ENCODE data around the gene DYNLT1. TPM values are rescaled to one million over a fixed set of nuclear protein-coding genes. Genes with fewer than 3 reads are reported as not detected.

The DYNLT1 gene
- total and polyA plus RNA-seq, 2 experiments from 2014 or later: 60.9 to 241 TPM

DNA sequence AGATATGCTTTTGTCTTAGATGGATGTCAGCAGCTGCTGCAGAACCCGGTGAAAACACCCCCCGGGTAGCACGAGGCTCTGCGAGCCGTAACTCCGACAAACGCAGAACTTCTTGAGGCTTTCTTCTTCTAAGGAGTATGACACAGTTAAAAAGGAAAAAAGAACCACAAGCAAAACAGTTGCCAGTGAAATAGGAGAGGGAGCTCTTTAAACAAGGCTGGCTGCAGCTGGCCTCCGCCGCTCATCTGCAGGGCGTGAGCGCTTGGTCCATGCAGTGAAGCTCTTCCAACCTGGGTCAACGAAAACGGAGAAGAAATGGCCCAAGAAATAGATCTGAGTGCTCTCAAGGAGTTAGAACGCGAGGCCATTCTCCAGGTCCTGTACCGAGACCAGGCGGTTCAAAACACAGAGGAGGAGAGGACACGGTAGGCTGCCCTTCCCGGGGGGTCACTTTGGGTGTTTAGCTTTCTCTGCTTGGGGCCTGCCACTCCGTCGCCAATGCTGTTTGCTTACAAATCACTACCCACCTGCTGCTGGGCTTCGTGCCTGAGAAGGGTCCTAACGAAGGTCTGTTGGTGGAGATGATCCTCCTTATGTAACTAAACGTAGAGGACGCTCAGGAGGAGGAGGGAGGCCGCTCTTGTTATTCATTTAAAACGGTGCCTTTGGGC, 18.5 kb upstream of the DYNLT1 start:
- Histone ChIP-seq H3K27ac (ENCODE audit: low read depth) (no peak overlapping the region), H3K27me3 (ENCODE audit: insufficient read depth) (no peaks in the 10 kb centered on the region), H3K4me2 (0 out of 2 replicates have a peak overlapping the region, but pooled peaks have one; percentile 26), H3F3A (replicated peaks; ENCODE audit: low read depth) (no peaks in the 10 kb centered on the region), H3K9me2 (ENCODE audit: insufficient read depth) (no peaks in the 10 kb centered on the region), H2AFZ (peak overlapping the region; percentile 97), H3K4me3 (no peak overlapping the region), H3K4me1 (ENCODE audit: insufficient read depth) (peaks cover 18% of the 10 kb centered on the region), H3K79me2 (replicated peaks; ENCODE audit: insufficient read depth) (no peaks in the 10 kb centered on the region), H4K20me1 (replicated peaks; ENCODE audit: insufficient read depth) (no peaks in the 10 kb centered on the region), H3K36me3 (ENCODE audit: insufficient read depth) (no peaks in the 10 kb centered on the region)
- no peaks in the 10 kb centered on the region for H3K9me3 Mint-ChIP-seq
- H3K27ac Mint-ChIP-seq: no peak overlapping the region
- H3K4me3 Mint-ChIP-seq: no peak overlapping the region
- ATAC-seq (peak; percentile 36), DNase-seq (ENCODE audit: low spot score) (peak; percentile 32)
- H3K27me3 Mint-ChIP-seq (ENCODE audit: insufficient read depth, low read depth, poor library complexity): peaks cover 4% of the 10 kb centered on the region
- peaks cover 17% of the 10 kb centered on the region for H3K4me1 Mint-ChIP-seq
- H3K36me3 Mint-ChIP-seq (ENCODE audit: low read depth): no peaks in the 10 kb centered on the region
- TF ChIP-seq NANOG (IDR thresholded peaks at IDR 0.05; ENCODE audit: borderline replicate concordance) (no peak), STAT1 (IDR thresholded peaks at IDR 0.05; ENCODE audit: unreplicated experiment) (no peak), POLR2AphosphoS5 (IDR thresholded peaks at IDR 0.05; ENCODE audit: low read depth) (no peak), EZH2phosphoT487 (IDR thresholded peaks at IDR 0.05; ENCODE audit: unreplicated experiment) (no peak), ZNF331 (CRISPR knock-in tag; IDR thresholded peaks at IDR 0.05; ENCODE audit: low read depth) (no peak), CREB1 (CRISPR knock-in tag; IDR thresholded peaks at IDR 0.05; ENCODE audit: low read depth) (no peak), JUNB (IDR thresholded peaks at IDR 0.05; ENCODE audit: unreplicated experiment) (no peak), ZNF114 (CRISPR knock-in tag; IDR thresholded peaks at IDR 0.05) (no peak), EZH2 (IDR thresholded peaks at IDR 0.05; ENCODE audit: low read depth, unreplicated experiment) (no peak)
- TF ChIP-seq, protein P1, sequence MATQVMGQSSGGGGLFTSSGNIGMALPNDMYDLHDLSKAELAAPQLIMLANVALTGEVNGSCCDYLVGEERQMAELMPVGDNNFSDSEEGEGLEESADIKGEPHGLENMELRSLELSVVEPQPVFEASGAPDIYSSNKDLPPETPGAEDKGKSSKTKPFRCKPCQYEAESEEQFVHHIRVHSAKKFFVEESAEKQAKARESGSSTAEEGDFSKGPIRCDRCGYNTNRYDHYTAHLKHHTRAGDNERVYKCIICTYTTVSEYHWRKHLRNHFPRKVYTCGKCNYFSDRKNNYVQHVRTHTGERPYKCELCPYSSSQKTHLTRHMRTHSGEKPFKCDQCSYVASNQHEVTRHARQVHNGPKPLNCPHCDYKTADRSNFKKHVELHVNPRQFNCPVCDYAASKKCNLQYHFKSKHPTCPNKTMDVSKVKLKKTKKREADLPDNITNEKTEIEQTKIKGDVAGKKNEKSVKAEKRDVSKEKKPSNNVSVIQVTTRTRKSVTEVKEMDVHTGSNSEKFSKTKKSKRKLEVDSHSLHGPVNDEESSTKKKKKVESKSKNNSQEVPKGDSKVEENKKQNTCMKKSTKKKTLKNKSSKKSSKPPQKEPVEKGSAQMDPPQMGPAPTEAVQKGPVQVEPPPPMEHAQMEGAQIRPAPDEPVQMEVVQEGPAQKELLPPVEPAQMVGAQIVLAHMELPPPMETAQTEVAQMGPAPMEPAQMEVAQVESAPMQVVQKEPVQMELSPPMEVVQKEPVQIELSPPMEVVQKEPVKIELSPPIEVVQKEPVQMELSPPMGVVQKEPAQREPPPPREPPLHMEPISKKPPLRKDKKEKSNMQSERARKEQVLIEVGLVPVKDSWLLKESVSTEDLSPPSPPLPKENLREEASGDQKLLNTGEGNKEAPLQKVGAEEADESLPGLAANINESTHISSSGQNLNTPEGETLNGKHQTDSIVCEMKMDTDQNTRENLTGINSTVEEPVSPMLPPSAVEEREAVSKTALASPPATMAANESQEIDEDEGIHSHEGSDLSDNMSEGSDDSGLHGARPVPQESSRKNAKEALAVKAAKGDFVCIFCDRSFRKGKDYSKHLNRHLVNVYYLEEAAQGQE (IDR thresholded peaks at IDR 0.05; ENCODE audit: unreplicated experiment): no peak
- TF ChIP-seq, protein P2, sequence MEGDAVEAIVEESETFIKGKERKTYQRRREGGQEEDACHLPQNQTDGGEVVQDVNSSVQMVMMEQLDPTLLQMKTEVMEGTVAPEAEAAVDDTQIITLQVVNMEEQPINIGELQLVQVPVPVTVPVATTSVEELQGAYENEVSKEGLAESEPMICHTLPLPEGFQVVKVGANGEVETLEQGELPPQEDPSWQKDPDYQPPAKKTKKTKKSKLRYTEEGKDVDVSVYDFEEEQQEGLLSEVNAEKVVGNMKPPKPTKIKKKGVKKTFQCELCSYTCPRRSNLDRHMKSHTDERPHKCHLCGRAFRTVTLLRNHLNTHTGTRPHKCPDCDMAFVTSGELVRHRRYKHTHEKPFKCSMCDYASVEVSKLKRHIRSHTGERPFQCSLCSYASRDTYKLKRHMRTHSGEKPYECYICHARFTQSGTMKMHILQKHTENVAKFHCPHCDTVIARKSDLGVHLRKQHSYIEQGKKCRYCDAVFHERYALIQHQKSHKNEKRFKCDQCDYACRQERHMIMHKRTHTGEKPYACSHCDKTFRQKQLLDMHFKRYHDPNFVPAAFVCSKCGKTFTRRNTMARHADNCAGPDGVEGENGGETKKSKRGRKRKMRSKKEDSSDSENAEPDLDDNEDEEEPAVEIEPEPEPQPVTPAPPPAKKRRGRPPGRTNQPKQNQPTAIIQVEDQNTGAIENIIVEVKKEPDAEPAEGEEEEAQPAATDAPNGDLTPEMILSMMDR (conservative IDR thresholded peaks at IDR 0.05; ENCODE audit: low read depth in 2 of 2): no peak
- TF ChIP-seq, protein P3, sequence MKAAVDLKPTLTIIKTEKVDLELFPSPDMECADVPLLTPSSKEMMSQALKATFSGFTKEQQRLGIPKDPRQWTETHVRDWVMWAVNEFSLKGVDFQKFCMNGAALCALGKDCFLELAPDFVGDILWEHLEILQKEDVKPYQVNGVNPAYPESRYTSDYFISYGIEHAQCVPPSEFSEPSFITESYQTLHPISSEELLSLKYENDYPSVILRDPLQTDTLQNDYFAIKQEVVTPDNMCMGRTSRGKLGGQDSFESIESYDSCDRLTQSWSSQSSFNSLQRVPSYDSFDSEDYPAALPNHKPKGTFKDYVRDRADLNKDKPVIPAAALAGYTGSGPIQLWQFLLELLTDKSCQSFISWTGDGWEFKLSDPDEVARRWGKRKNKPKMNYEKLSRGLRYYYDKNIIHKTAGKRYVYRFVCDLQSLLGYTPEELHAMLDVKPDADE (IDR thresholded peaks at IDR 0.05): no peak
- TF ChIP-seq, protein P4, sequence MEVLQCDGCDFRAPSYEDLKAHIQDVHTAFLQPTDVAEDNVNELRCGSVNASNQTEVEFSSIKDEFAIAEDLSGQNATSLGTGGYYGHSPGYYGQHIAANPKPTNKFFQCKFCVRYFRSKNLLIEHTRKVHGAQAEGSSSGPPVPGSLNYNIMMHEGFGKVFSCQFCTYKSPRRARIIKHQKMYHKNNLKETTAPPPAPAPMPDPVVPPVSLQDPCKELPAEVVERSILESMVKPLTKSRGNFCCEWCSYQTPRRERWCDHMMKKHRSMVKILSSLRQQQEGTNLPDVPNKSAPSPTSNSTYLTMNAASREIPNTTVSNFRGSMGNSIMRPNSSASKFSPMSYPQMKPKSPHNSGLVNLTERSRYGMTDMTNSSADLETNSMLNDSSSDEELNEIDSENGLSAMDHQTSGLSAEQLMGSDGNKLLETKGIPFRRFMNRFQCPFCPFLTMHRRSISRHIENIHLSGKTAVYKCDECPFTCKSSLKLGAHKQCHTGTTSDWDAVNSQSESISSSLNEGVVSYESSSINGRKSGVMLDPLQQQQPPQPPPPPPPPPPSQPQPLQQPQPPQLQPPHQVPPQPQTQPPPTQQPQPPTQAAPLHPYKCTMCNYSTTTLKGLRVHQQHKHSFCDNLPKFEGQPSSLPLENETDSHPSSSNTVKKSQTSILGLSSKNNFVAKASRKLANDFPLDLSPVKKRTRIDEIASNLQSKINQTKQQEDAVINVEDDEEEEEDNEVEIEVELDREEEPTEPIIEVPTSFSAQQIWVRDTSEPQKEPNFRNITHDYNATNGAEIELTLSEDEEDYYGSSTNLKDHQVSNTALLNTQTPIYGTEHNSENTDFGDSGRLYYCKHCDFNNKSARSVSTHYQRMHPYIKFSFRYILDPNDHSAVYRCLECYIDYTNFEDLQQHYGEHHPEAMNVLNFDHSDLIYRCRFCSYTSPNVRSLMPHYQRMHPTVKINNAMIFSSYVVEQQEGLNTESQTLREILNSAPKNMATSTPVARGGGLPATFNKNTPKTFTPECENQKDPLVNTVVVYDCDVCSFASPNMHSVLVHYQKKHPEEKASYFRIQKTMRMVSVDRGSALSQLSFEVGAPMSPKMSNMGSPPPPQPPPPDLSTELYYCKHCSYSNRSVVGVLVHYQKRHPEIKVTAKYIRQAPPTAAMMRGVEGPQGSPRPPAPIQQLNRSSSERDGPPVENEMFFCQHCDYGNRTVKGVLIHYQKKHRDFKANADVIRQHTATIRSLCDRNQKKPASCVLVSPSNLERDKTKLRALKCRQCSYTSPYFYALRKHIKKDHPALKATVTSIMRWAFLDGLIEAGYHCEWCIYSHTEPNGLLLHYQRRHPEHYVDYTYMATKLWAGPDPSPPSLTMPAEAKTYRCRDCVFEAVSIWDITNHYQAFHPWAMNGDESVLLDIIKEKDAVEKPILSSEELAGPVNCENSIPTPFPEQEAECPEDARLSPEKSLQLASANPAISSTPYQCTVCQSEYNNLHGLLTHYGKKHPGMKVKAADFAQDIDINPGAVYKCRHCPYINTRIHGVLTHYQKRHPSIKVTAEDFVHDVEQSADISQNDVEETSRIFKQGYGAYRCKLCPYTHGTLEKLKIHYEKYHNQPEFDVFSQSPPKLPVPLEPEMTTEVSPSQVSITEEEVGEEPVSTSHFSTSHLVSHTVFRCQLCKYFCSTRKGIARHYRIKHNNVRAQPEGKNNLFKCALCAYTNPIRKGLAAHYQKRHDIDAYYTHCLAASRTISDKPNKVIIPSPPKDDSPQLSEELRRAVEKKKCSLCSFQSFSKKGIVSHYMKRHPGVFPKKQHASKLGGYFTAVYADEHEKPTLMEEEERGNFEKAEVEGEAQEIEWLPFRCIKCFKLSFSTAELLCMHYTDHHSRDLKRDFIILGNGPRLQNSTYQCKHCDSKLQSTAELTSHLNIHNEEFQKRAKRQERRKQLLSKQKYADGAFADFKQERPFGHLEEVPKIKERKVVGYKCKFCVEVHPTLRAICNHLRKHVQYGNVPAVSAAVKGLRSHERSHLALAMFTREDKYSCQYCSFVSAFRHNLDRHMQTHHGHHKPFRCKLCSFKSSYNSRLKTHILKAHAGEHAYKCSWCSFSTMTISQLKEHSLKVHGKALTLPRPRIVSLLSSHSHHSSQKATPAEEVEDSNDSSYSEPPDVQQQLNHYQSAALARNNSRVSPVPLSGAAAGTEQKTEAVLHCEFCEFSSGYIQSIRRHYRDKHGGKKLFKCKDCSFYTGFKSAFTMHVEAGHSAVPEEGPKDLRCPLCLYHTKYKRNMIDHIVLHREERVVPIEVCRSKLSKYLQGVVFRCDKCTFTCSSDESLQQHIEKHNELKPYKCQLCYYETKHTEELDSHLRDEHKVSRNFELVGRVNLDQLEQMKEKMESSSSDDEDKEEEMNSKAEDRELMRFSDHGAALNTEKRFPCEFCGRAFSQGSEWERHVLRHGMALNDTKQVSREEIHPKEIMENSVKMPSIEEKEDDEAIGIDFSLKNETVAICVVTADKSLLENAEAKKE (CRISPR knock-in tag; IDR thresholded peaks at IDR 0.05): no peak

Data from GM23338 (cell line).